ENCODE data around the gene SHKBP1. TPM values are rescaled to one million over a fixed set of nuclear protein-coding genes. Genes with fewer than 3 reads are reported as not detected.

SHKBP1 gene
- total and polyA plus RNA-seq, 4 experiments from 2014 or later: 137 to 170 (median 161) TPM

GRCh38 chr19:40614622-40615411, 38.1 kb downstream of the SHKBP1 start:
- POLR2A ChIA-PET (ENCODE audit: partially characterized antibody): interaction anchor here (1.2 to 4.6 kb wide), 3 partner anchors 10 to 649 kb away, joined by 3 to 94 read pairs (median 4); no protein-coding TSS in a partner anchor
- intact Hi-C loops (cut with micrococcal nuclease): loop anchor here (2.0 to 5.0 kb wide), 4 partner anchors 14 to 328 kb away; partner anchors contain the start of genes AKT2, COQ8B, ITPKC and LTBP4
- Histone ChIP-seq H3K4me1 (ENCODE audit: insufficient read depth, low read length) (peaks cover 60% of the 10 kb centered on the region), H3K4me3 (ENCODE audit: low read length in 2 of 2) (peak overlapping the region; percentile 85 to 93), H3K27ac (ENCODE audit: low read depth, low read length) (peak overlapping the region; percentile 66), H3K9me3 (ENCODE audit: control insufficient read depth in 1 of 2, low read length in 2 of 2) (no peaks in the 10 kb centered on the region), H3K27me3 (ENCODE audit: insufficient read depth, low read length) (no peaks in the 10 kb centered on the region), H3K36me3 (ENCODE audit: insufficient read depth, low read length) (peaks cover 6% of the 10 kb centered on the region)
- Mint-ChIP-seq H3K4me3 (peak overlapping the region; percentile 92 to 97 (median 96)), H3K36me3 (peaks cover 6 to 21% of the 10 kb centered on the region in 2 donors), H3K27me3 (no peaks in the 10 kb centered on the region), H3K27ac (peak overlapping the region; percentile 93 to 98 (median 96)), H3K9me3 (no peaks in the 10 kb centered on the region), H3K4me1 (peaks cover 31 to 59% (median 45%) of the 10 kb centered on the region in 4 donors)
- DNase-seq: peak; percentile 61 to 90 (median 62)
- CTCF ChIA-PET (ENCODE audit: partially characterized antibody): interaction anchor here (0.5 to 4.4 kb wide), 4 partner anchors 9 to 24 kb away, joined by 3 to 30 read pairs (median 5); no protein-coding TSS in a partner anchor

GRCh38 chr19:40616178-40616577, 39.5 kb downstream of the SHKBP1 start:
- POLR2A ChIA-PET (ENCODE audit: partially characterized antibody): interaction anchor here (4.6 kb wide), 1 partner anchor 11 kb away, joined by 94 read pairs; no protein-coding TSS in a partner anchor
- no peak overlapping the region for H3K27ac ChIP-seq (ENCODE audit: low read depth, low read length)
- H3K36me3 Mint-ChIP-seq: peaks cover 11 to 24% of the 10 kb centered on the region in 2 donors

GRCh38 chr19:40616941-40617340, 40.3 kb downstream of the SHKBP1 start:
- H3K36me3 Mint-ChIP-seq: peaks cover 14 to 30% of the 10 kb centered on the region in 2 donors
- POLR2A ChIA-PET (ENCODE audit: partially characterized antibody): interaction anchor here (4.6 kb wide), 1 partner anchor 12 kb away, joined by 94 read pairs; no protein-coding TSS in a partner anchor

More at GRCh38 chr19:40616178-40616577, 39.5 kb downstream of the SHKBP1 start:
- peak overlapping the region in 2 of 7 donors; percentile 80 to 96 for H3K27ac Mint-ChIP-seq
- peaks cover 20 to 46% (median 33%) of the 10 kb centered on the region in 4 donors for H3K4me1 Mint-ChIP-seq
- CTCF ChIA-PET (ENCODE audit: partially characterized antibody): interaction anchor here (1.3 to 4.4 kb wide), 4 partner anchors 12 to 19 kb away, joined by 5 to 30 read pairs (median 6); partner anchors contain the start of gene LTBP4
- Histone ChIP-seq H3K27me3 (ENCODE audit: insufficient read depth, low read length) (no peaks in the 10 kb centered on the region), H3K4me3 (ENCODE audit: low read length in 2 of 2) (no peak overlapping the region), H3K4me1 (ENCODE audit: insufficient read depth, low read length) (peaks cover 46% of the 10 kb centered on the region), H3K9me3 (ENCODE audit: control insufficient read depth in 1 of 2, low read length in 2 of 2) (no peaks in the 10 kb centered on the region), H3K36me3 (ENCODE audit: insufficient read depth, low read length) (peaks cover 9% of the 10 kb centered on the region)
- intact Hi-C loops (cut with micrococcal nuclease): no loop called here
- H3K27me3 Mint-ChIP-seq: no peaks in the 10 kb centered on the region
- H3K9me3 Mint-ChIP-seq: no peaks in the 10 kb centered on the region
- no peak overlapping the region for H3K4me3 Mint-ChIP-seq
- DNase-seq: no peak

GRCh38 chr19:40617961-40618360, 41.3 kb downstream of the SHKBP1 start:
- Mint-ChIP-seq H3K36me3 (peaks cover 22 to 33% of the 10 kb centered on the region in 2 donors), H3K4me1 (peaks cover 11 to 29% (median 20%) of the 10 kb centered on the region in 4 donors), H3K9me3 (no peaks in the 10 kb centered on the region), H3K4me3 (no peak overlapping the region), H3K27me3 (no peaks in the 10 kb centered on the region), H3K27ac (peak overlapping the region in 1 of 7 donors; percentile 30)
- intact Hi-C loops (cut with micrococcal nuclease): no loop called here
- CTCF ChIA-PET (ENCODE audit: partially characterized antibody): interaction anchor here (0.5 to 5.1 kb wide), 3 partner anchors 11 to 199 kb away, joined by 3 to 47 read pairs (median 6); no protein-coding TSS in a partner anchor
- Histone ChIP-seq H3K4me3 (ENCODE audit: low read length in 2 of 2) (no peak overlapping the region), H3K4me1 (ENCODE audit: insufficient read depth, low read length) (peaks cover 29% of the 10 kb centered on the region), H3K36me3 (ENCODE audit: insufficient read depth, low read length) (peaks cover 14% of the 10 kb centered on the region), H3K27me3 (ENCODE audit: insufficient read depth, low read length) (no peaks in the 10 kb centered on the region), H3K27ac (ENCODE audit: low read depth, low read length) (no peak overlapping the region), H3K9me3 (ENCODE audit: control insufficient read depth in 1 of 2, low read length in 2 of 2) (no peaks in the 10 kb centered on the region)
- DNase-seq: no peak
- POLR2A ChIA-PET (ENCODE audit: partially characterized antibody): interaction anchor here (0.7 kb wide), 1 partner anchor 13 kb away, joined by 5 read pairs; no protein-coding TSS in a partner anchor

More at GRCh38 chr19:40616941-40617340, 40.3 kb downstream of the SHKBP1 start:
- Mint-ChIP-seq H3K27ac (no peak overlapping the region), H3K27me3 (no peaks in the 10 kb centered on the region), H3K4me3 (no peak overlapping the region), H3K9me3 (no peaks in the 10 kb centered on the region), H3K4me1 (peaks cover 19 to 39% (median 29%) of the 10 kb centered on the region in 4 donors)
- no peak overlapping the region for H3K27ac ChIP-seq (ENCODE audit: low read depth, low read length)
- no peak for DNase-seq
- no peak overlapping the region for H3K4me3 ChIP-seq (ENCODE audit: low read length in 2 of 2)
- H3K36me3 ChIP-seq (ENCODE audit: insufficient read depth, low read length): peaks cover 14% of the 10 kb centered on the region
- intact Hi-C loops (cut with micrococcal nuclease): no loop called here
- CTCF ChIA-PET (ENCODE audit: partially characterized antibody): interaction anchor here (1.3 to 4.4 kb wide), 3 partner anchors 13 to 18 kb away, joined by 5 to 30 read pairs (median 5); no protein-coding TSS in a partner anchor
- no peaks in the 10 kb centered on the region for H3K27me3 ChIP-seq (ENCODE audit: insufficient read depth, low read length)
- peaks cover 38% of the 10 kb centered on the region for H3K4me1 ChIP-seq (ENCODE audit: insufficient read depth, low read length)
- H3K9me3 ChIP-seq (ENCODE audit: control insufficient read depth in 1 of 2, low read length in 2 of 2): no peaks in the 10 kb centered on the region

GRCh38 chr19:40619333-40620160, 42.9 kb downstream of the SHKBP1 start:
- peaks cover 16% of the 10 kb centered on the region for H3K4me1 ChIP-seq (ENCODE audit: insufficient read depth, low read length)
- H3K4me1 Mint-ChIP-seq: peaks cover 7 to 18% (median 13%) of the 10 kb centered on the region in 4 donors
- intact Hi-C loops (cut with micrococcal nuclease): no loop called here
- H3K9me3 Mint-ChIP-seq: no peaks in the 10 kb centered on the region
- no peaks in the 10 kb centered on the region for H3K27me3 ChIP-seq (ENCODE audit: insufficient read depth, low read length)
- H3K9me3 ChIP-seq (ENCODE audit: control insufficient read depth in 1 of 2, low read length in 2 of 2): no peaks in the 10 kb centered on the region
- DNase-seq: no peak
- no peak overlapping the region for H3K4me3 ChIP-seq (ENCODE audit: low read length in 2 of 2)
- H3K27ac ChIP-seq (ENCODE audit: low read depth, low read length): no peak overlapping the region
- no peaks in the 10 kb centered on the region for H3K27me3 Mint-ChIP-seq
- peak overlapping the region in 4 of 7 donors; percentile 43 to 89 (median 66) for H3K27ac Mint-ChIP-seq
- ChIA-PET POLR2A (ENCODE audit: partially characterized antibody) (interaction anchor here (0.6 to 1.9 kb wide), 3 partner anchors 14 to 154 kb away, joined by 3 to 4 read pairs (median 3); partner anchors contain the start of gene BLVRB), CTCF (ENCODE audit: partially characterized antibody) (interaction anchor here (1.7 to 5.1 kb wide), 3 partner anchors 13 to 15 kb away, joined by 4 to 47 read pairs (median 6); no protein-coding TSS in a partner anchor)
- H3K4me3 Mint-ChIP-seq: no peak overlapping the region
- H3K36me3 Mint-ChIP-seq: peaks cover 29 to 41% of the 10 kb centered on the region in 2 donors
- H3K36me3 ChIP-seq (ENCODE audit: insufficient read depth, low read length): peaks cover 14% of the 10 kb centered on the region

GRCh38 chr19:40620161-40620485, 43.5 kb downstream of the SHKBP1 start:
- Mint-ChIP-seq H3K4me3 (no peak overlapping the region), H3K9me3 (no peaks in the 10 kb centered on the region), H3K36me3 (peaks cover 33 to 42% of the 10 kb centered on the region in 2 donors), H3K27me3 (no peaks in the 10 kb centered on the region), H3K4me1 (peaks cover 3 to 16% (median 8%) of the 10 kb centered on the region in 4 donors), H3K27ac (peak overlapping the region in 1 of 7 donors; percentile 89)
- Histone ChIP-seq H3K4me1 (ENCODE audit: insufficient read depth, low read length) (peaks cover 11% of the 10 kb centered on the region), H3K36me3 (ENCODE audit: insufficient read depth, low read length) (peaks cover 14% of the 10 kb centered on the region), H3K9me3 (ENCODE audit: control insufficient read depth in 1 of 2, low read length in 2 of 2) (no peaks in the 10 kb centered on the region), H3K27ac (ENCODE audit: low read depth, low read length) (no peak overlapping the region), H3K4me3 (ENCODE audit: low read length in 2 of 2) (no peak overlapping the region), H3K27me3 (ENCODE audit: insufficient read depth, low read length) (no peaks in the 10 kb centered on the region)
- ChIA-PET CTCF (ENCODE audit: partially characterized antibody) (interaction anchor here (0.9 to 5.1 kb wide), 5 partner anchors 14 to 91 kb away, joined by 3 to 47 read pairs (median 5); partner anchors contain the start of gene LTBP4), POLR2A (ENCODE audit: partially characterized antibody) (interaction anchor here (0.6 to 1.9 kb wide), 2 partner anchors 15 to 155 kb away, joined by 3 to 4 read pairs; partner anchors contain the start of gene BLVRB)
- intact Hi-C loops (cut with micrococcal nuclease): no loop called here
- no peak for DNase-seq
